K562 (cell line): ENCODE measurements around the gene MMEL1. TPM values are rescaled to one million over a fixed set of nuclear protein-coding genes. Genes with fewer than 3 reads are reported as not detected.

Experiments used
- ADNP ChIP-seq: fragments of 200-800 bp; sonication (Bioruptor generic); IDR thresholded peaks from 2 replicates; pipeline ENCODE4 v1.6.1; 2016; ENCODE audit warnings: missing genetic modification characterization, missing compliant biosample characterization
- ARHGAP35 ChIP-seq: fragments of 450-650 bp; IDR thresholded peaks from 2 replicates; pipeline ENCODE4 v1.6.1; 2018; ENCODE audit not compliant: partially characterized antibody
- ARID2 ChIP-seq: fragments of 450-650 bp; IDR thresholded peaks from 2 replicates; pipeline ENCODE4 v1.6.1; 2017; ENCODE audit warnings: antibody characterized with exemption, mild to moderate bottlenecking
- BRD9 ChIP-seq: fragments of 450-650 bp; IDR thresholded peaks from 2 replicates; pipeline ENCODE4 v1.6.1; 2018; ENCODE audit warnings: low read depth; ENCODE audit not compliant: partially characterized antibody
- CCNT2 ChIP-seq: IDR thresholded peaks from 2 replicates; pipeline ENCODE4 v1.6.1; 2011; ENCODE audit warnings: borderline replicate concordance, low read depth, mild to moderate bottlenecking, moderate library complexity, mixed read lengths, low read length; ENCODE audit not compliant: insufficient read length; ENCODE audit errors: extremely low read depth
- EP400 ChIP-seq: fragments of 450-650 bp; IDR thresholded peaks from 2 replicates; pipeline ENCODE4 v1.6.1; 2017; ENCODE audit warnings: antibody characterized with exemption, mild to moderate bottlenecking, moderate library complexity
- NR2F6 ChIP-seq: fragments of 450-650 bp; formaldehyde crosslinking; IDR thresholded peaks from 2 replicates; pipeline ENCODE4 v1.4.0; 2020; ENCODE audit warnings: mild to moderate bottlenecking
- POLR3G ChIP-seq: IDR thresholded peaks from 2 replicates; pipeline ENCODE4 v1.6.1; 2011; ENCODE audit not compliant: insufficient read length, insufficient replicate concordance; ENCODE audit errors: extremely low read depth
- PURB ChIP-seq: sonication (generic); formaldehyde crosslinking; IDR thresholded peaks from 2 replicates; pipeline ENCODE4 v1.9.0; 2021; ENCODE audit warnings: low read depth, mild to moderate bottlenecking, missing genetic modification reagents
- RAD51 ChIP-seq: fragments of 450-650 bp; IDR thresholded peaks from 2 replicates; pipeline ENCODE4 v1.7.1; 2016; ENCODE audit warnings: low read depth, mild to moderate bottlenecking, borderline replicate concordance
- RBFOX2 ChIP-seq: fragments of 200-400 bp; formaldehyde crosslinking; IDR thresholded peaks from 2 replicates; pipeline ENCODE4 v1.6.1; 2017; ENCODE audit warnings: low read depth, mild to moderate bottlenecking, low read length, moderate library complexity
- RBM22 ChIP-seq: fragments of 200-400 bp; formaldehyde crosslinking; IDR thresholded peaks from 2 replicates; pipeline ENCODE4 v1.6.1; 2018; ENCODE audit warnings: low read length, low read depth; ENCODE audit not compliant: poor library complexity, severe bottlenecking
- SIRT6 ChIP-seq: IDR thresholded peaks from one replicate; pipeline ENCODE4 v1.6.1; 2012; ENCODE audit warnings: low read depth, mild to moderate bottlenecking, control low read depth, inconsistent platforms, low read length, moderate library complexity
- SRSF7 ChIP-seq: fragments of 200-400 bp; formaldehyde crosslinking; optimal IDR thresholded peaks from 2 replicates; pipeline ENCODE3; 2017; ENCODE audit warnings: mild to moderate bottlenecking, low read depth, low read length
- TCF3 ChIP-seq: sonication (generic); formaldehyde crosslinking; IDR thresholded peaks from 2 replicates; pipeline ENCODE4 v1.4.0; 2020; ENCODE audit warnings: mild to moderate bottlenecking, missing genetic modification reagents
- TRIM28 ChIP-seq: fragments of 450-650 bp; IDR thresholded peaks from 2 replicates; pipeline ENCODE4 v1.6.1; 2017
- ZNF239 ChIP-seq: fragments of 250-450 bp; sonication (Bioruptor Pico); IDR thresholded peaks from 2 replicates; pipeline ENCODE4 v1.4.0; 2020; ENCODE audit warnings: mild to moderate bottlenecking
- ZNF263 ChIP-seq: sonication (generic); formaldehyde crosslinking; IDR thresholded peaks from 2 replicates; pipeline ENCODE4 v1.8.0; 2022; ENCODE audit warnings: mild to moderate bottlenecking, missing genetic modification reagents, borderline replicate concordance
- ZNF324 ChIP-seq: fragments of 250-450 bp; sonication (Bioruptor Pico); IDR thresholded peaks from 2 replicates; pipeline ENCODE4 v1.4.0; 2020; ENCODE audit warnings: mild to moderate bottlenecking
- polyA plus RNA-seq, 8 experiments: library from polyadenylated mRNA; depleted of rRNA in 4 of 8; stranded (reverse) in 5 of 8; unstranded in 3 of 8; fragments of >200 nt; fragmentation: Nextera tagmentation in 2 of 8; fragmentation: Illumina TruSeq in 1 of 8; extraction: Ambion mirVana in 2 of 8; extraction: Trizol in 1 of 8; gene quantifications; 2 replicates each; pipeline versions ENCODE4 v1.2.1 to v1.2.3, GENCODE V29; 2011 to 2014; ENCODE audit warnings: inconsistent platforms in 1 of 8, missing spikeins in 1 of 8
- total RNA-seq, 7 experiments: library from RNA; depleted of rRNA in 6 of 7; stranded (reverse); fragments of >200 nt in 6 of 7; fragmentation: Illumina TruSeq in 2 of 7; extraction: Trizol in 2 of 7; gene quantifications; 2 replicates each; pipeline versions ENCODE4 v1.2.1 to v1.2.3, GENCODE V29; 2011 to 2021; ENCODE audit warnings: low replicate concordance in 1 of 7
- TF ChIP-seq, protein P1 (sequence below): sonication (generic); formaldehyde crosslinking; IDR thresholded peaks from 2 replicates; pipeline ENCODE4 v1.8.1; 2023; ENCODE audit warnings: mild to moderate bottlenecking, missing genetic modification reagents
- TF ChIP-seq, protein P2 (sequence below): fragments of 450-650 bp; formaldehyde crosslinking; IDR thresholded peaks from 2 replicates; pipeline ENCODE4 v1.4.0; 2020; ENCODE audit warnings: mild to moderate bottlenecking, moderate library complexity
- TF ChIP-seq, protein P3 (sequence below): fragments of 250-450 bp; sonication (Bioruptor Pico); IDR thresholded peaks from 2 replicates; pipeline ENCODE4 v1.4.0; 2020; ENCODE audit warnings: mild to moderate bottlenecking, moderate library complexity

MMEL1 gene
- total and polyA plus RNA-seq, 9 of the 15 experiments (the other 6 are each of a cell fraction or from before 2014, with no cell fraction given): not detected

DNA sequence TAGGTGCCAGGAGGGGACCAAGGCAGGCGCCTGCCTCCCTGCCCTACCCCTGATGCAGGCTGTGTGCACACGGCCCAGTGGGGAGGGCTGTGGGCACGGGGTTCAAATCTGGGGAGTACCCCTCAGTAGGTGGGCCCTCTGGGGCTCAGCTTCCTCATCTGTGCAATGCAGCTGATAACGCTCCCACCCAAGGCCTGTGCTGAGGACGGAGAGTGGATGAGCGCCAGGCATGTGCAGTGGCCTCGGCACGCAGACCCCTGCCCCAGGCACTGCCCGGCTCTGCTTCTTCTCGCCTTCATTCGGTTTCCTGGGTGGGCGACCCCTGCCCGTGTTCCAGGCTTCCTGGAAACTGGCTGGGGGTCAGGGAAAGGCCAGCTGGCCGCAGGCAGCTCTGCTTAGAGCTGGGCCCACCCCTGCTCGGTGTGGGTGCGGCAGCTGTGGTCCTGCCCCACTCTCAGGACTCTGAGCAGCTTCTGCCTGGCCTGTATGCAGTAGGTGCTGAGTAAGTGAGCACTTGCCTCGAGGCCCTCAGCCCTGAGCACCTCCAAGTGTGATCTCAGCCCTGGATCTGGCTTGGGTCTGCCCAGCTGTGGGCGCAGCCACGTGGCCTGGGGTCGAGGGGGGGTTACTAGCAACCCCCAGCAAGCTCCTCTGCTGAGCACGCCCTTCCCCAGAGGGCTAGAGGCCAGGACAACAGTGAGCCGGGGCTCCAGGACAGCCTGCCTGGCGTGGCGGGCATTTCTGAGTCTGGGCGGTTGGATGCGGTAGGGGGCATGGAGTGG is 88.5 kb downstream of the MMEL1 start (continued):
- TF ChIP-seq, protein P1, sequence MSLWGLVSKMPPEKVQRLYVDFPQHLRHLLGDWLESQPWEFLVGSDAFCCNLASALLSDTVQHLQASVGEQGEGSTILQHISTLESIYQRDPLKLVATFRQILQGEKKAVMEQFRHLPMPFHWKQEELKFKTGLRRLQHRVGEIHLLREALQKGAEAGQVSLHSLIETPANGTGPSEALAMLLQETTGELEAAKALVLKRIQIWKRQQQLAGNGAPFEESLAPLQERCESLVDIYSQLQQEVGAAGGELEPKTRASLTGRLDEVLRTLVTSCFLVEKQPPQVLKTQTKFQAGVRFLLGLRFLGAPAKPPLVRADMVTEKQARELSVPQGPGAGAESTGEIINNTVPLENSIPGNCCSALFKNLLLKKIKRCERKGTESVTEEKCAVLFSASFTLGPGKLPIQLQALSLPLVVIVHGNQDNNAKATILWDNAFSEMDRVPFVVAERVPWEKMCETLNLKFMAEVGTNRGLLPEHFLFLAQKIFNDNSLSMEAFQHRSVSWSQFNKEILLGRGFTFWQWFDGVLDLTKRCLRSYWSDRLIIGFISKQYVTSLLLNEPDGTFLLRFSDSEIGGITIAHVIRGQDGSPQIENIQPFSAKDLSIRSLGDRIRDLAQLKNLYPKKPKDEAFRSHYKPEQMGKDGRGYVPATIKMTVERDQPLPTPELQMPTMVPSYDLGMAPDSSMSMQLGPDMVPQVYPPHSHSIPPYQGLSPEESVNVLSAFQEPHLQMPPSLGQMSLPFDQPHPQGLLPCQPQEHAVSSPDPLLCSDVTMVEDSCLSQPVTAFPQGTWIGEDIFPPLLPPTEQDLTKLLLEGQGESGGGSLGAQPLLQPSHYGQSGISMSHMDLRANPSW (CRISPR knock-in tag): no peak
- TF ChIP-seq RAD51 (peak; percentile 40; the same call in 1 of the 2 replicates), TCF3 (peak; percentile 48; the same call in 1 of the 2 replicates), TRIM28 (no peak), BRD9 (no peak), ZNF263 (CRISPR knock-in tag) (peak; percentile 64), SIRT6 (no peak), PURB (no peak), CCNT2 (no peak), RBM22 (no peak), ADNP (no peak), ZNF239 (CRISPR knock-in tag) (no peak), SRSF7 (no peak), POLR3G (no peak), ARHGAP35 (no peak), ARID2 (no peak), RBFOX2 (peak; percentile 35), ZNF324 (CRISPR knock-in tag) (no peak), EP400 (no peak; the same call in 1 of the 2 replicates), NR2F6 (no peak)
- TF ChIP-seq, protein P2, sequence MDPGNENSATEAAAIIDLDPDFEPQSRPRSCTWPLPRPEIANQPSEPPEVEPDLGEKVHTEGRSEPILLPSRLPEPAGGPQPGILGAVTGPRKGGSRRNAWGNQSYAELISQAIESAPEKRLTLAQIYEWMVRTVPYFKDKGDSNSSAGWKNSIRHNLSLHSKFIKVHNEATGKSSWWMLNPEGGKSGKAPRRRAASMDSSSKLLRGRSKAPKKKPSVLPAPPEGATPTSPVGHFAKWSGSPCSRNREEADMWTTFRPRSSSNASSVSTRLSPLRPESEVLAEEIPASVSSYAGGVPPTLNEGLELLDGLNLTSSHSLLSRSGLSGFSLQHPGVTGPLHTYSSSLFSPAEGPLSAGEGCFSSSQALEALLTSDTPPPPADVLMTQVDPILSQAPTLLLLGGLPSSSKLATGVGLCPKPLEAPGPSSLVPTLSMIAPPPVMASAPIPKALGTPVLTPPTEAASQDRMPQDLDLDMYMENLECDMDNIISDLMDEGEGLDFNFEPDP (CRISPR knock-in tag): 0 out of 2 replicates have a peak, but pooled peaks have one; percentile 29
- TF ChIP-seq, protein P3, sequence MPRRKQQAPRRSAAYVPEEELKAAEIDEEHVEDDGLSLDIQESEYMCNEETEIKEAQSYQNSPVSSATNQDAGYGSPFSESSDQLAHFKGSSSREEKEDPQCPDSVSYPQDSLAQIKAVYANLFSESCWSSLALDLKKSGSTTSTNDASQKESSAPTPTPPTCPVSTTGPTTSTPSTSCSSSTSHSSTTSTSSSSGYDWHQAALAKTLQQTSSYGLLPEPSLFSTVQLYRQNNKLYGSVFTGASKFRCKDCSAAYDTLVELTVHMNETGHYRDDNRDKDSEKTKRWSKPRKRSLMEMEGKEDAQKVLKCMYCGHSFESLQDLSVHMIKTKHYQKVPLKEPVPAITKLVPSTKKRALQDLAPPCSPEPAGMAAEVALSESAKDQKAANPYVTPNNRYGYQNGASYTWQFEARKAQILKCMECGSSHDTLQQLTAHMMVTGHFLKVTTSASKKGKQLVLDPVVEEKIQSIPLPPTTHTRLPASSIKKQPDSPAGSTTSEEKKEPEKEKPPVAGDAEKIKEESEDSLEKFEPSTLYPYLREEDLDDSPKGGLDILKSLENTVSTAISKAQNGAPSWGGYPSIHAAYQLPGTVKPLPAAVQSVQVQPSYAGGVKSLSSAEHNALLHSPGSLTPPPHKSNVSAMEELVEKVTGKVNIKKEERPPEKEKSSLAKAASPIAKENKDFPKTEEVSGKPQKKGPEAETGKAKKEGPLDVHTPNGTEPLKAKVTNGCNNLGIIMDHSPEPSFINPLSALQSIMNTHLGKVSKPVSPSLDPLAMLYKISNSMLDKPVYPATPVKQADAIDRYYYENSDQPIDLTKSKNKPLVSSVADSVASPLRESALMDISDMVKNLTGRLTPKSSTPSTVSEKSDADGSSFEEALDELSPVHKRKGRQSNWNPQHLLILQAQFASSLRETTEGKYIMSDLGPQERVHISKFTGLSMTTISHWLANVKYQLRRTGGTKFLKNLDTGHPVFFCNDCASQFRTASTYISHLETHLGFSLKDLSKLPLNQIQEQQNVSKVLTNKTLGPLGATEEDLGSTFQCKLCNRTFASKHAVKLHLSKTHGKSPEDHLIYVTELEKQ (CRISPR knock-in tag): no peak
